HG03066 (cell line): ENCODE measurements around the gene SIRT2.

Experiments used
- ATAC-seq: cut with Tn5 transposase; IDR thresholded peaks from one replicate; pipeline ENCODE4 v1.9.1; 2021; ENCODE audit warnings: low read depth; ENCODE audit not compliant: unreplicated experiment

The SIRT2 gene

GRCh38 chr19:38920602-38921419 lies 21.4 kb upstream of the SIRT2 start:
- no peak for ATAC-seq

DNA sequence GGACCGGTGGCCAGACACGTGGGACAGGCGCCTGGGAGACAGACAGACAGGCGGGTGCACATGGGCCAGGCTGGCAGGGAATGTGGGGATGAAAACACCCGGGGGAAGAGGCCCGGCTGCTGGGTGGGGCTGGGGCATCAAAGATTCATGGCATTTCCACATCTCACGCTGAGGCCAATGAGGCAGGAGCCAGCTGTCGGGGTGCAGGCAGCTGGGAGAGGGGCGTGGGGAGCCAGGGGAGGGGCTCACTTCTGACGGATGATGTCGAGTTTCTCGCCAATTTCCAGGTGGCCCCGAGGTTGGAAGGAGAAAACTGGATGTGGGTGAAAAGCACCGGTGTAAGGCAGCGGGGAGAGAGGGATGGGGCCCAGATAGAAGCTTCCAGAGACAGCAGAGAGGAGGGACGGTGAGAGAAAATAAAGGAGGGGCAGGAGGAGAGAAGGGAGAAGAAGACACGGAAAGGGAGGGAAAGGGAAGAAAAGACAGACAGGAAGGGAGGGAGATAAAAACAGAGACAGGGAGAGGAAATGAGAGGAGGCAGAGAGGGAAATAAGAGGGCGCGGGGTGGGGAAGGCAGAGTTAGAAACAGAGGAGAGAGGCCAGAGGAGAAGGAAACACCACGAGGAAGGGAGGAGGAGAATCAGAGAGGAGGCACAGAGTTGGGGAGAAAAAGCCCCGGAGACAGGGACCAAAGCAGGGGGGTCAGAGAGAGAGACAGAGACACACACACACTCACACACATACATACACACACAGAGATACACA lies 20.6 kb upstream of the SIRT2 start:
- no peak for ATAC-seq

- ATAC-seq: no peak
These were observed 19.1 kb upstream of the SIRT2 start for GRCh38 chr19:38918526-38918925.

DNA sequence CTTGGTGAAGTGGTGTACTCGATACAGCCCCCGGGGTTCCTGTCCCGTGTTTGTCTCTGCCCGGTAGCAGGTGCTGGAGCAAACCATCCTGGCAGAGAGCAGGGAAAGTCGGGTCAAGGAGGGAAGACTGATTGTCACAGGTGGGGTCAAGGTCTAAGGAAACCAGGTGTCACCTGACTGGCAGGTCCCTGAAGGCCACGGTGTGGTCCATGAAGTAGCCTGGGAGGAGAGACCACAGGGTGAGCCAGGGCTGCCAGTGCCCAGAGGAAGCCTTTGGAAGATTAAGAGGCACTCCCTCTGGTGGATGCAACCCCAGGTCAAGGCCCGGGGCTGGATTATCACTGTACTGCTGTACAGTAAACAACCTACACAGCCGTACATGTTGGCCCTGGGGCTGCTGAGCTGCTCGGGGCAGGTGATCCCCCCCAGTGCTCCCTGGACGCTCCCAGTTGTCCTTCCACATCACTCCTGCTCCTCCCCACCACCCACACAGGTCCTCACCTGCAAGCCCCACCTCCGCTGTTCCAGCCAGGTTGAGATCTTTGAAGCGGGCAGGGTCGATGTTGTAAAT lies 18.6 kb upstream of the SIRT2 start:
- no peak for ATAC-seq

- no peak for ATAC-seq
These were observed 18.1 kb upstream of the SIRT2 start for GRCh38 chr19:38917516-38917915.

DNA sequence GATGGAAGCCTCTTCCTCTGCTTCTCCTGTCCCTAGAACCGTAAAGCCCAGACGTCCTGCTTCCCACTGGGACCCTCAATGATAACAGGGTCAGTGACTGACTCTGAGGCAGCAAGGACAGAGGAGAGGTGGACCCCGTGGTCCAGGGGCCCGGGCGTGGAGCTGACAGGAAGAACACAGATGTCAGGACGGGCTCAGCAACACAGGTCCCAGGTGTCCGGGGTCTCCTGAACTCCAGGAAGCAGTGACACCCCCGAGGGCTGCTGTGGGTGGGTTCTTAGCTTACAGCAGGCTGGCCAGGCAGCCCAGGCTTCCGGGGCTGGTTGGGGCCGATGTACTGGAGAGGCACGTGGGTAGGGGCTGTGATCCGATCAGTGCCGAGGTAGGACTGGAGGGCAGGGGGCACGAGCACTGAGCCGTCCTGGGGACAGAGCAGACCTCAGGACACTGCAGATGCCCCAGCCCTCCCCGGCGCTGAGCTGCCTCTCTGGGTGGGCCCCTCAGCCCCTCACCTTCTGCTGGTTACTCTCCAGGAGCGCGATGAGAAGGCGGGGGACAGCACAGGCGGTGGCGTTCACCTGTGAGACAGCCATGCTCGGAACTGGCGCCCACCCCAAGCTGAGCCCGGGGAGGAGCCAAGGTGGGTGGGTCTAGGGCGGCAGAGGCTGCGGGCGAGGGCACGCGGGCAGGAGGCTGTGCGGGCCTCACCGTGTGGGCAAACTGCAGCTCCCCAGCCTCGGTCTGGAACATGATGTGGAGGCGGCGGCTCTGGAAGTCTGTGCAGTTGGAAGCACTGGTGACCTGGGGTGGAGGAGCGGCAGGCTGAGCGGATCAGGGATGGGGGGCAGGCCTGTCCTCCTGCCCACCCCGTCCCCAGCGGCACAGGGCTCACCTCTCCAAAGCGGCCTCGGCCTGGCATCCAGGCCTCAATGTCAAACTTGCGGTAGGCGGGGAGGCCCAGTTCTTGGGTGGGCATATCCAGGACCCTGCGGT lies 16.2 kb upstream of the SIRT2 start:
- no peak for ATAC-seq

DNA sequence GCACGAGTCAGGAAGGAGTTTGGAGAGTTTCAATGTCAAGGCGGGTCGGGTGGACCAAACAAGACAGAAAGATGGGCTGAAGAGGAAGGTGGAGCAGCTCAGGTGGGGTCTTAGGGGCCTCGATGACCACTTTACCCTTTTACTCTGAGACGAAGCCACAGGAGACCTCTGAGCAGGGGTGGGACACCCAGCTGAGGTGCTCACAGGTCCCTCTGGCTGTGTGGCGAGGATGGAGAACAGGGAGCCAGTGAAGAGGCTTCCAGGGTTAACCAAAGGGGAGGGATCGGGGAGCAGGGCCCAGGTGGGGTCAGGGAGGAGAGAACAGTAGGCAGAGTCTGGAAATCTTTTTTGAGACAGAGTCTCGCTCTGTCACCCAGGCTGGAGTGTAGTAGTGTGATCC lies 14.5 kb upstream of the SIRT2 start:
- ATAC-seq: no peak

DNA sequence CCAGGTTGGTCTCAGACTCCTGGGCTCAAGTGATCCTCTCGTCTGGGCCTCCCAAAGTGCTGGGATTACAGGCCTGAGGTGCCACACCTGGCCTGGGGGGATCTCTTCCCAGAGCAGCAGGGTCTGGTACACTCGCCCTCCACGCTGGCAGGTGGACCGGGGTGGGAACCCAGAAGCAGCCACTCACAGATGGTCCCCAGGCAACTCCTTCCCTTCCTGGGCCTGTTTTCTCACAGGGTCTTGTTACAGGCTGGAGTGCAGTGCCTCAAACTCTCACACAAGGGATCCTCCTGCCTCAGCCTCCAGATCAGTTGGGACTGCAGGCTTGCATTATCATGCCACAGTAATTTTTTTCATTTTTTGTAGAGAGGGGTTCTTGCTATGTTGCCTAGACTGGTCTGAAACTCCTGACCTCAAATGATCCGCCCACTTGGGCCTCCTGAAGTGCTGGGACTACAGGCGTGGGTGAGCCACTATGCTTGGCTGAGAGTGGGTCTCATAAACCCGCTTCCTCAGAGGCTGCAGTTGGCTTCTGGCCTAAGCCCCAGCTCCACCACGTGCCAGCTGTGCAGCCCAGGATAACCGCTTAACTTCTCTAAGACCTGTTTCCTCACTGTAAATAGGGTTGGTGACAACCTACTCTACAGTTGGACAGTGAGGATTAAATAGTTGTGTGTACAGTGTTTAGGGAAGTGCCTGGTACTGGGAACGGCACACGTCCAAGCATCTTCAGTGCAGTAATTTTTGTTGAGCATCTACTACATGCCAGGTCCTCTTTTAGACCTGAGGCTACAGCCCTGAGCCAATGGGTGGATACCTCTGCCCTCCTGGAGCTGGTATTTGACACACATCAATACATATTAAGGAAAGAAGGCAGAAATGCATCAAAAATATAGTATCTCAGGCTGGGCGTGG lies 13.4 kb upstream of the SIRT2 start:
- no peak for ATAC-seq

DNA sequence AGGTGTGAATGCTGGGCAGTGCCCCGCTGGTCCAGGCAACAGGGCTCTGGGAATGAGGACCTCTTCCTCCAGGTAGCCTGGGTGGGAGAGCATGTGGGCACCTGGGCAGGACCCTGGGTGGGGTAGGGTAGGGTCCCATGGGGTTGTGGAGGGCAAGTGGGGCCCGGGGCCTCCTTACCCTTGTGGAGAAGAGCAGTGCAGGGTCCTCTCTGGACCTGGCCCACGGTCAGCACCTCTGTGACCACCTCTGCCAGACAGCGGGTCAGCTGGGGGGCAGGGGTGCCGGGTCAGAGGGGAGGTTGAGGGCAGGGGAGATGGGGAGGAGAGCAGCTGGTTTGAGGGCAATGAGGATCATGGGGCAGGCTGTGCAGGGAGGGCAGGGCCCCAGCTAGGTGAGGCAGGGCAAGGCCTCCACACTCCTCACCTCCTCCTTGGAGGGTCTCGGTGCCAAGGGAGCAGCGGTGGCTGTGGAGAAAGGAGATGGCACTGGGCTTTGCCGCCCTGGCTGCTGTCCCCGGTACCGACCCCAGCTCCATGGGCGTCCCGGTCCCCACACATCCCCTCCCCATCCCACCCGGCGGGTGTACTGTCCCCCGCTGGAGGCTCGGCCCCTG lies 12.1 kb upstream of the SIRT2 start:
- ATAC-seq: no peak

DNA sequence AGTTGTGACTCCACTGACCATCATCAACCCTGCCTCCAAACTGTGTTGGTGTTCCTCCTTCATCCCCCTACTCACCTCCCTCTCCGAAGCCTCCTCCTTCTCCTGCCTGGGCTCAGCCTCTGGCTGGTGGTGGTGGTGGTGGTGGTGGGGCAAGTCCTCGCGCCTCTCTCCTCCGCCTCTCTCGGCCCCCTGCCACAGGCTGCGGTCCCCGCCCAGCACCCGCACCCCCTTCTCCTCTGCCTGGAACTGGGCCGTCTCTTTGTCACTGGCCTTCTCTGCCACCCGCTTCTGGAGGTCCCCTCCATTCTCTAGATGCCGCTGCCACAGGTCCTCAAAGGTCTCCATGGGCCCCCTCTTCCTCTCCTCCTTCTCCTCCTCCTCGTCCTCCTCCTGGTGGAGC lies 11.1 kb upstream of the SIRT2 start:
- no peak for ATAC-seq

DNA sequence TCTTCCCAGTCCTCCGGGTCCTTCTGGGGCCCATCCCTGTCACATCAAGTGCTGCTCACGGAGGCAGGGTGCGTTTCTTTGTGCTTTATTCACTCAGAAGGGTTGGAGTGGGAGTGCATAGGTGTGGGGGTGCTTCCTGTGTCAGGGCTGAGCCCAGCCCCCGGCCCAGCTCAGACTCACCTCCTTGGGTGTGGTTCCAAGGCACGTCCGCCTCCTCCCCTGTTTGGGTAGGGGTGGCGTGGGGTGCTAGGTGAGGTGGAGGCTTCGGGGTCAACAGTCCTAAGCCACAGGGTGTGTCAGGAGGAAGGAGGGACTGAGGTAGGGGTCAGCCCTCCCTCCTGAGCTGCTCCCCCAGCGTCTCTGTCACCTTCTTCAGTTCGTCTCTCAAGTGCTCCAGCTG lies 9.5 kb upstream of the SIRT2 start:
- ATAC-seq: no peak

DNA sequence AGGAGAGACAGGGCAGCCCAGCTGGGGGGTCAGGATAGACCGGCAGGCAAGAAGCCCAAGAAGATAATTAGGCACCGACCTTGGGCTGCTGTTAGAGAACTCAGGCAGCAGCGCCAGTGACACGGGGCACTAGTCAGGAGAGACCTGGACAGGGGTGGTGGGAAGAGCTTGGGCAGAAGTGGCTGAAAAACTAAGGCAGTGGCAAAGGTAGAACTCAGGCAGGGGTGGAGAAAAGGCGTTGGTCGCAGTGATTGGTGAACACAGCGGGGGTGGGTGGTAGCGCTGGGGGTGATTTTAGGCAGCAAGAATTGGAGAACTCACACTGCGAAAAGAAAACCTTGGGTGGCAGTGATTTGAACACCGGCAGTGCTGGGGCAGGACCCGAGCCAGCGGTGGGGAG lies 8.3 kb upstream of the SIRT2 start:
- no peak for ATAC-seq

GRCh38 chr19:38907227-38907626 lies 7.8 kb upstream of the SIRT2 start:
- no peak for ATAC-seq

GRCh38 chr19:38905620-38906019 lies 6.2 kb upstream of the SIRT2 start:
- ATAC-seq: no peak

GRCh38 chr19:38904581-38905539 lies 5.4 kb upstream of the SIRT2 start:
- ATAC-seq: no peak

DNA sequence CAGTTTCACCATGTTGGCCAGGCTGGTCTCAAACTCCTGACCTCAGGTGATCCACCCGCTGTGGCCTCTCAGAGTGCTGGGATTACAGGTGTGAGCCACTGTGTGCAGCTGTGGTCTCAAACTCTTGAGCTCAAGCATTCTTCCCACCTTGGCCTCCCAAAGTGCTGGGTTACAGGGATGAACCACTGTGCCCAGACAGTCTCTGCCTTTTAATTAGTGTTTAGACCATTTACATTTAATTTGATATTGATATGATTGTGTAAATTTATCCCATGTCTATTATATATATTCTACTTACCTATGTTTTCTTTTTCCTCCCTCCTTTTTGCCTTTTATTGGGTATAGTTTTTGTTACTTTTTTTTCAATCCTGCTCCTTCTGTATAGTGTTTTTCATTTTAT lies 2.3 kb upstream of the SIRT2 start:
- no peak for ATAC-seq

DNA sequence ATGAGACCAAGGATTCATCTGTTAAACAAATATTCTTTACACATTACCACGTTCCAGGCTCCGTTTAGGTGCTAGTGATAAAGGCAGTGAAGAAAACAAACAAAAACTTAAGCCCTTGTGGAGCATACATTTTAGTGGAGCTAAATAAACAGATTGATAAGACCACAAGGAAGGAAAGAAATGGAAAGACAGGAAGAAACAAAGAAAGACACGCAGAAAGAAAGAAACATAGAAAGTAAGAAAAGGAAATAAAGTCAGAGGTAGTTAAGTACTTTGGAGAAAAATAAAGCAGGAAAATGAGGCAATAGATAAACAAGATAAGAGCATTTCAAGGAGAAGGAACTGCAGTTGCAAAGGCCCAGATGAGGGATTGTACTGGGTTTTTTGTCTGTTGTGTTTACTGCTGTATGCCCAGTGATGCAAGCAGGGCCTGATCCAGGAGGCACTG lies 1.3 kb upstream of the SIRT2 start:
- no peak for ATAC-seq

DNA sequence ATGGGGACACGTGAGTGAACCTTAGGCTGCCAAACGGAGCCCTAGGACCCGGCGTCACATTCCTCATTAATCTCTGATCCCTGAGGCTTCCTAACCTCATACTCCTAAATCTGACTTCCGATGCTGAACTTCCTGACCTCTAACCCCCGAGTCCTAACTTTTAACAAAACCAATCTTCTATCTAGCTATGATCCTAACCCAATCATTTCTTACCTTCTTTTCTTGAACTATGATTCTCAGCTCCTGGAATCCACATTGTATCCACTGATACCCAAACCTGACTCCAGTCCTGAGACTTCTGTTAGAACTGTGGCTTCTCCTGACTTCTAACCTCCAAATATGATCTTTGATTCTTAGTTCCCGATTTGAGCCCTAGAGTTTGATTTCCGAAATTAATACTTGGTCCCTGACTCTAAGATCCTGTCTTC lies 798 bp upstream of the SIRT2 start:
- no peak for ATAC-seq
